Esophagus squamous epithelium (tissue), 5 donors: Measurements from ENCODE around the gene NDRG2. TPM values are rescaled to one million over a fixed set of nuclear protein-coding genes. Genes with fewer than 3 reads are reported as not detected.

Experiments used
- DNase-seq: peaks from one replicate; lab custom pipeline; 2025; lab: John Stamatoyannopoulos, UW
- H3K27ac ChIP-seq, 4 donors: fragments of 200-600 bp; sonication (generic); one replicate each; pipeline ENCODE4 v1.5.1; 2016 to 2019; ENCODE audit warnings: mild to moderate bottlenecking in 1 of 4
- H3K27me3 ChIP-seq, 4 donors: fragments of 200-600 bp; sonication (generic); 1 replicate in 3 of 4; 2 replicates in 1 of 4; pipeline versions ENCODE4 v1.5.1 to v1.6.0; 2017 to 2021; ENCODE audit warnings: antibody characterized with exemption in 1 of 4
- H3K36me3 ChIP-seq, 3 donors: fragments of 200-600 bp; sonication (generic); one replicate each; pipeline ENCODE4 v1.5.1; 2016 to 2019
- H3K4me1 ChIP-seq, 3 donors: fragments of 200-600 bp; sonication (generic); one replicate each; pipeline ENCODE4 v1.5.1; 2017 to 2019
- H3K4me3 ChIP-seq, 4 donors: fragments of 200-600 bp; sonication (generic); 1 replicate in 3 of 4; 2 replicates in 1 of 4; pipeline ENCODE4 v1.5.1; 2016 to 2019; ENCODE audit warnings: mild to moderate bottlenecking in 2 of 4, moderate library complexity in 1 of 4
- H3K9me3 ChIP-seq, 3 donors: fragments of 200-600 bp; sonication (generic); one replicate each; pipeline ENCODE4 v1.5.1; 2016 to 2019
- POLR2A ChIP-seq, 4 donors: fragments of 450-650 bp; IDR thresholded peaks; one replicate each; pipeline ENCODE4 v1.6.1; 2017; ENCODE audit warnings: antibody characterized with exemption in 4 of 4, mild to moderate bottlenecking in 4 of 4, moderate library complexity in 3 of 4
- WGBS, 2 donors: methylation state at CpG; one replicate each; pipeline ENCODE4 v1.1.5; 2018; 5-methylcytosine and 5-hydroxymethylcytosine counted together
- intact Hi-C: fragments of 100-400 bp; cut with DNase I; formaldehyde crosslinking; loops from one replicate; pipeline ENCODE4 v1.15.0; 2022
- total RNA-seq, 4 donors: library from RNA; depleted of rRNA; stranded (reverse); fragments of >200 nt; gene quantifications; one replicate each; pipeline ENCODE4 v1.1.0, GENCODE V29; 2016
- TF ChIP-seq, protein P1 (sequence below), 6 experiments: fragments of 450-650 bp in 4 of 6; fragments of 200-600 bp in 2 of 6; sonication (generic) in 2 of 6; IDR thresholded peaks; one replicate each; pipeline ENCODE4 v1.5.1; 2016 to 2019; ENCODE audit warnings: antibody characterized with exemption in 6 of 6, mild to moderate bottlenecking in 4 of 6, moderate library complexity in 4 of 6
- donor health status: DM: yes; HTN: yes; CAD: no.

The NDRG2 gene
- total RNA-seq, 4 donors from 2014 or later = 96.3 to 209 (median 142) TPM

DNA sequence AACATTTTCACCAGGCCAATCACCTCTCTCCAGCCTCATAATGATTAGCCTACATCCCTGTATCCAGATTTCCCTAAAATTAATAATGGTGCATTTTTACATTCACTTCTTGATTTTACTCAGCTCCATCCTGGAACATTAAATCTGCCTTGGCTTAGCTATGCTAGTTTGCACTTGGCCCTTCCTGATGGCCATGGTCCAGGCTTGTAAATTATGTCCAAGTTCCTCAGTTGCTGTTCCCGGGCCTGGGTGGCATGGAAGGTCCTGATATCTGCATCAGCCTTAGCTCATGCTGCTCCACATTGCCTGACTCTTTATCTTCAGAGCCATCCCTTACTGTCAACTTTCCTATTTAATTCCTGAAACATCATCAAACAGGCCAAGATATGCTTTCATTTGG is 46.2 kb downstream of the NDRG2 start:
- Histone ChIP-seq H3K36me3 (no peaks in the 10 kb centered on the region), H3K9me3 (no peaks in the 10 kb centered on the region), H3K27me3 (no peaks in the 10 kb centered on the region), H3K4me1 (peaks cover 0 to 7% (median 0%) of the 10 kb centered on the region in 3 donors), H3K4me3 (no peak overlapping the region), H3K27ac (no peak overlapping the region)
- 36 to 40% methylated on average over 1 of the region's 1 CpG for WGBS, 2 donors
- TF ChIP-seq, protein P1, sequence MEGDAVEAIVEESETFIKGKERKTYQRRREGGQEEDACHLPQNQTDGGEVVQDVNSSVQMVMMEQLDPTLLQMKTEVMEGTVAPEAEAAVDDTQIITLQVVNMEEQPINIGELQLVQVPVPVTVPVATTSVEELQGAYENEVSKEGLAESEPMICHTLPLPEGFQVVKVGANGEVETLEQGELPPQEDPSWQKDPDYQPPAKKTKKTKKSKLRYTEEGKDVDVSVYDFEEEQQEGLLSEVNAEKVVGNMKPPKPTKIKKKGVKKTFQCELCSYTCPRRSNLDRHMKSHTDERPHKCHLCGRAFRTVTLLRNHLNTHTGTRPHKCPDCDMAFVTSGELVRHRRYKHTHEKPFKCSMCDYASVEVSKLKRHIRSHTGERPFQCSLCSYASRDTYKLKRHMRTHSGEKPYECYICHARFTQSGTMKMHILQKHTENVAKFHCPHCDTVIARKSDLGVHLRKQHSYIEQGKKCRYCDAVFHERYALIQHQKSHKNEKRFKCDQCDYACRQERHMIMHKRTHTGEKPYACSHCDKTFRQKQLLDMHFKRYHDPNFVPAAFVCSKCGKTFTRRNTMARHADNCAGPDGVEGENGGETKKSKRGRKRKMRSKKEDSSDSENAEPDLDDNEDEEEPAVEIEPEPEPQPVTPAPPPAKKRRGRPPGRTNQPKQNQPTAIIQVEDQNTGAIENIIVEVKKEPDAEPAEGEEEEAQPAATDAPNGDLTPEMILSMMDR (IDR thresholded peaks at IDR 0.05) = no peak
- no peak for TF ChIP-seq POLR2A (IDR thresholded peaks at IDR 0.05)
- no peak for DNase-seq
- intact Hi-C loops = loop anchor here (10.0 kb wide), 1 partner anchor 364 kb away; no protein-coding TSS in a partner anchor

GRCh38 chr14:20976291-20976690 is 48.6 kb downstream of the NDRG2 start:
- Histone ChIP-seq H3K9me3 (no peaks in the 10 kb centered on the region), H3K36me3 (no peaks in the 10 kb centered on the region), H3K4me3 (no peak overlapping the region), H3K4me1 (peaks cover 0 to 17% (median 4%) of the 10 kb centered on the region in 3 donors), H3K27ac (no peak overlapping the region), H3K27me3 (no peaks in the 10 kb centered on the region)
- 82 to 100% methylated on average over 1 of the region's 1 CpG for WGBS, 2 donors
- no peak for TF ChIP-seq POLR2A (IDR thresholded peaks at IDR 0.05)
- TF ChIP-seq, protein P1 (IDR thresholded peaks at IDR 0.05) = no peak
- no peak for DNase-seq
- intact Hi-C loops = loop anchor here (10.0 kb wide), 1 partner anchor 361 kb away; no protein-coding TSS in a partner anchor

- WGBS, 2 donors = 88 to 93% methylated on average over 3 of the region's 3 CpGs
- no peak for TF ChIP-seq POLR2A (IDR thresholded peaks at IDR 0.05)
- TF ChIP-seq, protein P1 (IDR thresholded peaks at IDR 0.05) = no peak
- intact Hi-C loops = loop anchor here (10.0 kb wide), 1 partner anchor 359 kb away; no protein-coding TSS in a partner anchor
- no peaks in the 10 kb centered on the region for H3K36me3 ChIP-seq
- no peak overlapping the region for H3K27ac ChIP-seq
- no peaks in the 10 kb centered on the region for H3K27me3 ChIP-seq
- peaks cover 0 to 28% (median 4%) of the 10 kb centered on the region in 3 donors for H3K4me1 ChIP-seq
- no peak overlapping the region for H3K4me3 ChIP-seq
- no peaks in the 10 kb centered on the region for H3K9me3 ChIP-seq
- no peak for DNase-seq
Measured at GRCh38 chr14:20973501-20973900, 51.4 kb downstream of the NDRG2 start.

DNA sequence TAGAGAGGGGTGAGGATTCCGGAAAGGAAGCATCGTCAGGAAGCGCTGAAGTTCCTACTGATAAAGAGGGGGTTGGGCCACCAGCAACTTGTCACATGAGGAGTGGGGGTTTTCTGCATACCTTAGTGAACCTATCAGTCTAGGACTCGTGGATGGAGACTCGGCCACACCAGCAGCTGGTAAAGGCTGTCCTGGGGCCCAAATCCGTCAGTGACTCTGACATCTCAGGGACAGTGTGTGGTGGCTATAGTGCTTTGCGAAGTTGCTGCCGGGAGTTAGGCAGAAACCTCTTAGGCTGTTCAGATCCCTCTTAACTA is 53.2 kb downstream of the NDRG2 start:
- Histone ChIP-seq H3K4me1 (peaks cover 0 to 28% (median 4%) of the 10 kb centered on the region in 3 donors), H3K9me3 (no peaks in the 10 kb centered on the region), H3K36me3 (no peaks in the 10 kb centered on the region), H3K27ac (peak overlapping the region; percentile 60 to 88 (median 82)), H3K27me3 (peaks cover 0 to 7% (median 0%) of the 10 kb centered on the region in 4 donors), H3K4me3 (peak overlapping the region in 3 of 4 donors; percentile 60 to 75 (median 65))
- DNase-seq = no peak
- no peak for TF ChIP-seq POLR2A (IDR thresholded peaks at IDR 0.05)
- TF ChIP-seq, protein P1 (IDR thresholded peaks at IDR 0.05) = no peak
- WGBS, 2 donors = 10 to 27% methylated on average over 5 to 8 of the region's 8 CpGs
- intact Hi-C loops = loop anchor here (10.0 kb wide), 1 partner anchor 357 kb away; no protein-coding TSS in a partner anchor

DNA sequence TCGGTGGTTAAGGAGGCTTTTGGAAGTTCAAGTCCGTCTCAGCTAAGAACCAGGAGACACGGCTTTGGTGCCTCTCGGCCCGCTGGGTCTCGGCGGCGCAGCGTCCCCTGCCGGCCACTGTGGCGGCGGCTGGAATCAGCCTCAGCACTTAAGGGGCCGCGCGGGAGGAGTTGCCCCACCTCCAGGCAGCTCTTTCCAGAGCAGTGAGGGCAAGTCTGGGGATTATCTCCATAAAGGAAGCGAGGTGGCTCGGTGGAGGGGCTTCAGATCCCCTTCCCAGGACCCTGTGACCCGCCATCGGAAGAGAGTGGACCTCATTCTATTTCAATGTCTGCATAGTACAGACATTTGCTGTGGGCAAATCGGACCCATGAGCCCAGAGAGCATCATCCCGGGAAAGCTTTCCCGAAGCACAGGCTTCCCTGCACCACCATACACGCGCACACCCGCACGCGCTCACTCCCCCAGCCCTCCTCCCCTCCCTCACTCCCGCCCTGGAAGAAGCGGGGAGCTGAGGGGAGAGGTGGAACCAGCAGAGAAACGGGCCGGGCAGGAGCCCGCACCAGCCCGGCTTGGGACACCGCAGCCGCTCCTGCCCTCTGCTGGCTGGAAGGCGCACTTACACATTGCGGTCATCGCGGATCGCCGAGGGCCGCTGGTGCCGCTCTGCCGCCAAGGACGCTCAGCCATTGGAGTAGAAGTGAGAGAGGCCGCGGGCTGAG is 53.7 kb downstream of the NDRG2 start:
- H3K36me3 ChIP-seq = no peaks in the 10 kb centered on the region
- no peaks in the 10 kb centered on the region for H3K9me3 ChIP-seq
- WGBS, 2 donors = 0 to 3% methylated on average over 6 to 13 of the region's 47 CpGs
- H3K4me1 ChIP-seq = peaks cover 0 to 28% (median 4%) of the 10 kb centered on the region in 3 donors
- peak overlapping the region; percentile 60 to 88 (median 82) for H3K27ac ChIP-seq
- H3K27me3 ChIP-seq = peaks cover 0 to 7% (median 0%) of the 10 kb centered on the region in 4 donors
- no peak for TF ChIP-seq POLR2A (IDR thresholded peaks at IDR 0.05)
- TF ChIP-seq, protein P1 (IDR thresholded peaks at IDR 0.05) = peak; percentile 72 to 96 (median 90)
- intact Hi-C loops = loop anchor here (10.0 kb wide), 1 partner anchor 356 kb away; no protein-coding TSS in a partner anchor
- peak overlapping the region; percentile 43 to 75 (median 62) for H3K4me3 ChIP-seq
- no peak for DNase-seq
